H1 (cell line): ENCODE data around the gene CBFA2T2.

ENCODE experiments used
- ATF2 ChIP-seq: IDR thresholded peaks from 2 replicates; pipeline ENCODE4 v1.6.1; 2012; ENCODE audit warnings: low read length, inconsistent platforms
- SP1 ChIP-seq: IDR thresholded peaks from 2 replicates; pipeline ENCODE4 v1.6.1; 2011; ENCODE audit warnings: low read depth, low read length

GRCh38 chr20:33644313-33645071 lies 154.6 kb downstream of the CBFA2T2 start:
- TF ChIP-seq ATF2, result no peak
- TF ChIP-seq SP1, result no peak
